Suprapubic skin (tissue), 4 donors: ENCODE results near the gene KANK4. TPM values are rescaled to one million over a fixed set of nuclear protein-coding genes. Genes with fewer than 3 reads are reported as not detected.

ENCODE experiments used
- DNase-seq, 2 donors: peaks; one replicate each; pipeline ENCODE4 v3.0.0-alpha.2; 2019; ENCODE audit warnings: low spot score in 2 of 2
- H3K27ac ChIP-seq: fragments of 200-600 bp; sonication (generic); one replicate; pipeline ENCODE4 v1.5.1; 2019
- H3K27me3 ChIP-seq: fragments of 200-600 bp; sonication (generic); one replicate; pipeline ENCODE4 v1.5.1; 2019
- H3K36me3 ChIP-seq: fragments of 200-600 bp; sonication (generic); one replicate; pipeline ENCODE4 v1.5.1; 2019
- H3K4me1 ChIP-seq: fragments of 200-600 bp; sonication (generic); one replicate; pipeline ENCODE4 v1.5.1; 2019
- H3K4me3 ChIP-seq: fragments of 200-600 bp; sonication (generic); one replicate; pipeline ENCODE4 v1.5.1; 2019; ENCODE audit warnings: mild to moderate bottlenecking
- H3K9me3 ChIP-seq: fragments of 200-600 bp; sonication (generic); one replicate; pipeline ENCODE4 v1.5.1; 2019
- EP300 ChIP-seq: sonication (generic); formaldehyde crosslinking; IDR thresholded peaks from one replicate; pipeline ENCODE4 v1.6.1; 2017; ENCODE audit warnings: antibody characterized with exemption
- POLR2A ChIP-seq, 2 donors: fragments of 450-650 bp; IDR thresholded peaks; one replicate each; pipeline ENCODE4 v1.6.1; 2017; ENCODE audit warnings: antibody characterized with exemption in 2 of 2, mild to moderate bottlenecking in 2 of 2, moderate library complexity in 2 of 2
- POLR2AphosphoS5 ChIP-seq, 3 donors: sonication (generic); formaldehyde crosslinking; IDR thresholded peaks; one replicate each; pipeline ENCODE4 v1.6.1; 2017; ENCODE audit warnings: antibody characterized with exemption in 3 of 3
- WGBS: methylation state at CpG from one replicate; pipeline ENCODE4 v1.1.5; 2018; 5-methylcytosine and 5-hydroxymethylcytosine counted together
- total RNA-seq, 4 donors: library from RNA; depleted of rRNA; stranded (reverse); fragments of >200 nt; gene quantifications; one replicate each; pipeline ENCODE4 v1.1.0, GENCODE V29; 2016
- TF ChIP-seq, protein P1 (sequence below), 2 donors: fragments of 200-600 bp in 1 of 2; fragments of 450-650 bp in 1 of 2; sonication (generic) in 1 of 2; IDR thresholded peaks; one replicate each; pipeline ENCODE4 v1.5.1; 2016 to 2019; ENCODE audit warnings: antibody characterized with exemption in 2 of 2, mild to moderate bottlenecking in 1 of 2, moderate library complexity in 1 of 2

KANK4 gene
- total RNA-seq, 4 donors from 2014 or later, result 0.16 to 1.3 (median 0.54) TPM

DNA sequence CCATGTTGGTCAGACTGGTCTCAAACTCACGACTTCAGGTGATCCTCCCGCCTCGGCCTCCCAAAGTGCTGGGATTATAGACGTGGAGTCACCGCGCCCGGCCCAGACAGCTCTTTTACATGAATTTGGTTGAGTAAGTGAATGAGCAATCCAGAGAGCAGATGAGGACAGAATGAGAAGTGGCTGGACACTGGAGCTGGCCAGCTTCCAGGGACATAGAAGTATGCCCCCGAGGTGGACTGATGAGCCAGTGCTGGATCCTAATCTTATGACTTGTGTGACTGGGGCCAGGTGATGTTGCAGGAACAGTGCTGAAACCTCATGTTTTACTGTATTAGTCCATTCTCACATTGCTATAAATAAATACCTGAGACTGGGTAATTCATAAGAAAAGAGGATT lies 35.9 kb upstream of the KANK4 start:
- H3K36me3 ChIP-seq, result no peaks in the 10 kb centered on the region
- WGBS, result 94% methylated on average over 8 of the region's 8 CpGs
- no peak for DNase-seq
- TF ChIP-seq EP300, result no peak
- TF ChIP-seq POLR2A (IDR thresholded peaks at IDR 0.05), result no peak
- no peak for TF ChIP-seq POLR2AphosphoS5 (IDR thresholded peaks at IDR 0.05)
- TF ChIP-seq, protein P1, sequence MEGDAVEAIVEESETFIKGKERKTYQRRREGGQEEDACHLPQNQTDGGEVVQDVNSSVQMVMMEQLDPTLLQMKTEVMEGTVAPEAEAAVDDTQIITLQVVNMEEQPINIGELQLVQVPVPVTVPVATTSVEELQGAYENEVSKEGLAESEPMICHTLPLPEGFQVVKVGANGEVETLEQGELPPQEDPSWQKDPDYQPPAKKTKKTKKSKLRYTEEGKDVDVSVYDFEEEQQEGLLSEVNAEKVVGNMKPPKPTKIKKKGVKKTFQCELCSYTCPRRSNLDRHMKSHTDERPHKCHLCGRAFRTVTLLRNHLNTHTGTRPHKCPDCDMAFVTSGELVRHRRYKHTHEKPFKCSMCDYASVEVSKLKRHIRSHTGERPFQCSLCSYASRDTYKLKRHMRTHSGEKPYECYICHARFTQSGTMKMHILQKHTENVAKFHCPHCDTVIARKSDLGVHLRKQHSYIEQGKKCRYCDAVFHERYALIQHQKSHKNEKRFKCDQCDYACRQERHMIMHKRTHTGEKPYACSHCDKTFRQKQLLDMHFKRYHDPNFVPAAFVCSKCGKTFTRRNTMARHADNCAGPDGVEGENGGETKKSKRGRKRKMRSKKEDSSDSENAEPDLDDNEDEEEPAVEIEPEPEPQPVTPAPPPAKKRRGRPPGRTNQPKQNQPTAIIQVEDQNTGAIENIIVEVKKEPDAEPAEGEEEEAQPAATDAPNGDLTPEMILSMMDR (IDR thresholded peaks at IDR 0.05), result no peak
- H3K9me3 ChIP-seq, result no peaks in the 10 kb centered on the region
- no peak overlapping the region for H3K4me3 ChIP-seq
- no peaks in the 10 kb centered on the region for H3K27me3 ChIP-seq
- H3K4me1 ChIP-seq, result no peaks in the 10 kb centered on the region
- no peak overlapping the region for H3K27ac ChIP-seq

DNA sequence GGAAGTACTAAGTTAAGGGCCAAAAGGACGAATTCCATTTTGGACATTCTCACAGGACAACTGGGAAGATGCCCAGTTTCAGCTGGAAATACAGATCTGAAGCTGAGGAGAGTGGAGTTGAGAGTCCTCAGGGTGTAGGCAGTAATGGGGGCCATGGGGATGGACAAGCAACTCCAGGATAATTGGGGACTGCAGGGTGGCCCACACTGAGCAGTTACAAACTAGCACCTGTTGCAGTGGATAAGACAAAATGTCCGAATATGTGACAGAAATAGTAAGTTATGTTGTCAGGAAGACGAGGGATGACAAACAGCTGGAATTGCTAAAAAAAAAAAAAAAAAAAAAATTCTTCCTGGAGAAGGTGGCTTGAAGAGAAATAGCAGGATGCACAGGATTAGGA lies 34.6 kb upstream of the KANK4 start:
- H3K27ac ChIP-seq, result no peak overlapping the region
- H3K27me3 ChIP-seq, result no peaks in the 10 kb centered on the region
- no peaks in the 10 kb centered on the region for H3K4me1 ChIP-seq
- TF ChIP-seq POLR2A (IDR thresholded peaks at IDR 0.05) (no peak), POLR2AphosphoS5 (IDR thresholded peaks at IDR 0.05) (no peak), EP300 (no peak)
- TF ChIP-seq, protein P1 (IDR thresholded peaks at IDR 0.05), result no peak
- no peak for DNase-seq
- H3K4me3 ChIP-seq, result no peak overlapping the region
- 78% methylated on average over 3 of the region's 3 CpGs for WGBS
- no peaks in the 10 kb centered on the region for H3K36me3 ChIP-seq
- no peaks in the 10 kb centered on the region for H3K9me3 ChIP-seq

DNA sequence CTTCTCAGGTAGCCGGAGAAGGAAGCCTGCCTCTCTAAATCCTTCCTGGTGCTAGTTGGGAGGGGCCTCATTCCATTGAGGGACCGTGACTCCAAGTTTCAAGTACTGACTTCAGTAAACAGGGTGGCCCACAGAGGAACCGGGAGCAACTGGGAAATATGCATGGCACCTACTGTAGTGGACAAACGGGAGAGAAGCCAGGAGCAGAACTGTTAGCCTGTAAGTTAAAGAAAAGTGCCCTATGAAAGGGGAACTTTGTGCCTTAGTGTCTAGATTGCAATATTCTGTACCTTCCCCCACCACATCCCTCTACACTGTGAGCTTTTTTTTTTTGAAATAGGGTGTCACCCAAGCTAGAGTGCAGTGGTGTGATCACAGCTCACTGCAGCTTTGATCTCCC lies 33.2 kb upstream of the KANK4 start:
- DNase-seq, result no peak
- no peak overlapping the region for H3K27ac ChIP-seq
- no peaks in the 10 kb centered on the region for H3K27me3 ChIP-seq
- WGBS, result 92% methylated on average over 4 of the region's 4 CpGs
- no peak overlapping the region for H3K4me3 ChIP-seq
- TF ChIP-seq, protein P1 (IDR thresholded peaks at IDR 0.05), result no peak
- TF ChIP-seq POLR2A (IDR thresholded peaks at IDR 0.05), result no peak
- TF ChIP-seq EP300, result no peak
- no peak for TF ChIP-seq POLR2AphosphoS5 (IDR thresholded peaks at IDR 0.05)
- H3K9me3 ChIP-seq, result no peaks in the 10 kb centered on the region
- no peaks in the 10 kb centered on the region for H3K36me3 ChIP-seq
- H3K4me1 ChIP-seq, result no peaks in the 10 kb centered on the region

DNA sequence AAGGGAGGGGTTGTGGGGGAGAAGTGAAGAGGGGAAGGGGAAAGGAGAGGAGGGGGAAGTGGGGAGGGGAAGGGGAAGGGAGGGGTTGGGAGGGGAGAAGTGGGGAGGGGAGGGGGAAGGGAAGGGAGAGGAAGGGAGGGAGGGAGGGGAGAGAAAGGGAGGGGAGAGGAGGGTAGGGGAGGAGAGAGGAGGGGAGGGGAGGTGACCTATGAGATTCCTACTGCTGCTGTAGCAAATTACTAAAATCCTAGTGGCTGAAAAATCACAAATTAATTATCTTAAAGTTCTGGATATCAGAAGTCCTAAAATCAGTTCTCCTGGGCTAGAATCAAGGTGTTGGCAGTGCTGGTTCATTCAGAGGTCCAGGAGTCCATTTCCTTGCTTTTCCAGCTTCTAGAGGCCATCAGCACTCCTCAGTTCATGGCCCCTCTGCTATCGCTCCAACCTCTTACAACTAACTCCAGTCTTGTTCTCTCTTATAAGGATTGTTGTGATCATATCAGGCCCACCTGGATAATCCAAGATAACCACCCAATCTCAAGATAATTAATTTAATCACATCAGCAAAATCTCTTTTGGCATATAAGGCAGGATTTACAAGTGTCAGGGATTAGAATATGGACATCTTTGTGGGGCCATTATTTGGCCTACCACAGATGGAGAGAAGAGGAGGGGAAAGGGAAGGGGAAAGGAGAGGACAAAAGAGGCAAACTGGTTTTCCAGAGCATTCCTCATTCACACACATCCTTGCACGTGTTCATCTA lies 30.4 kb upstream of the KANK4 start:
- DNase-seq, result no peak
- no peaks in the 10 kb centered on the region for H3K9me3 ChIP-seq
- no peaks in the 10 kb centered on the region for H3K4me1 ChIP-seq
- H3K4me3 ChIP-seq, result no peak overlapping the region
- no peaks in the 10 kb centered on the region for H3K36me3 ChIP-seq
- TF ChIP-seq EP300 (no peak), POLR2A (IDR thresholded peaks at IDR 0.05) (no peak), POLR2AphosphoS5 (IDR thresholded peaks at IDR 0.05) (no peak)
- TF ChIP-seq, protein P1 (IDR thresholded peaks at IDR 0.05), result no peak
- 95% methylated on average over 2 of the region's 2 CpGs for WGBS
- H3K27me3 ChIP-seq, result no peaks in the 10 kb centered on the region
- H3K27ac ChIP-seq, result no peak overlapping the region

DNA sequence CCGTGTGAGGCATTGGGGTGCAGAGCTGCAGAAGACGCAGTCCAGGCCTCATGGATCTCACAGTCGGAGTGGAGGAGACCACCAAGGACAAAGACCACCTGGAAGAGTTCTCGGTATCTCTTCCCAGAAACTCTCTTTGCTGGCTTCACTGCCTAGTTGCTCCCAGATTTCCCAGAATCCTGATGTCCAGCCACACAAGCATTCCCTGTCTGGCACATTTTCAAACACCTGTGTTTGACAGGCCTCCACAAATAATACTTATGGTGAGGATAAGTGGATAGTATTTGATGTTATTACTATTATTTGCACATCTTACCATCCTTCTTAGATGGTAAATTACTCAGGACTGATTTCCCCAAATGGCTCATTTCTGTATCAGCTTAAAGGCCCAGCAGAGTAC lies 27.7 kb upstream of the KANK4 start:
- no peaks in the 10 kb centered on the region for H3K36me3 ChIP-seq
- H3K27me3 ChIP-seq, result no peaks in the 10 kb centered on the region
- H3K27ac ChIP-seq, result no peak overlapping the region
- no peak for DNase-seq
- TF ChIP-seq POLR2A (IDR thresholded peaks at IDR 0.05) (no peak), POLR2AphosphoS5 (IDR thresholded peaks at IDR 0.05) (no peak)
- H3K4me3 ChIP-seq, result no peak overlapping the region
- WGBS, result 91% methylated on average over 4 of the region's 4 CpGs
- no peaks in the 10 kb centered on the region for H3K4me1 ChIP-seq
- no peaks in the 10 kb centered on the region for H3K9me3 ChIP-seq
